GM21367 (cell line): ENCODE data around the gene FAM53A.
A peak's percentile ranks its signal among the peaks of the same experiment; 100 is the strongest.

ENCODE experiments used
- ATAC-seq: cut with Tn5 transposase; IDR thresholded peaks from one replicate; pipeline ENCODE4 v1.9.1; 2021; ENCODE audit not compliant: unreplicated experiment

Gene FAM53A, protein sequence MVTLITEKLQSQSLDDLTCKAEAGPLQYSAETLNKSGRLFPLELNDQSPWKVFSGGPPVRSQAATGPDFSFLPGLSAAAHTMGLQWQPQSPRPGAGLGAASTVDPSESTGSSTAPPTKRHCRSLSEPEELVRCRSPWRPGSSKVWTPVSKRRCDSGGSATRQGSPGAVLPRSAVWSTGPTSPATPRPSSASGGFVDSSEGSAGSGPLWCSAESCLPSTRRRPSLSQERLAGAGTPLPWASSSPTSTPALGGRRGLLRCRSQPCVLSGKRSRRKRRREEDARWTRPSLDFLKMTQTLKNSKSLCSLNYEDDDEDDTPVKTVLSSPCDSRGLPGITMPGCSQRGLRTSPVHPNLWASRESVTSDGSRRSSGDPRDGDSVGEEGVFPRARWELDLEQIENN

DNA sequence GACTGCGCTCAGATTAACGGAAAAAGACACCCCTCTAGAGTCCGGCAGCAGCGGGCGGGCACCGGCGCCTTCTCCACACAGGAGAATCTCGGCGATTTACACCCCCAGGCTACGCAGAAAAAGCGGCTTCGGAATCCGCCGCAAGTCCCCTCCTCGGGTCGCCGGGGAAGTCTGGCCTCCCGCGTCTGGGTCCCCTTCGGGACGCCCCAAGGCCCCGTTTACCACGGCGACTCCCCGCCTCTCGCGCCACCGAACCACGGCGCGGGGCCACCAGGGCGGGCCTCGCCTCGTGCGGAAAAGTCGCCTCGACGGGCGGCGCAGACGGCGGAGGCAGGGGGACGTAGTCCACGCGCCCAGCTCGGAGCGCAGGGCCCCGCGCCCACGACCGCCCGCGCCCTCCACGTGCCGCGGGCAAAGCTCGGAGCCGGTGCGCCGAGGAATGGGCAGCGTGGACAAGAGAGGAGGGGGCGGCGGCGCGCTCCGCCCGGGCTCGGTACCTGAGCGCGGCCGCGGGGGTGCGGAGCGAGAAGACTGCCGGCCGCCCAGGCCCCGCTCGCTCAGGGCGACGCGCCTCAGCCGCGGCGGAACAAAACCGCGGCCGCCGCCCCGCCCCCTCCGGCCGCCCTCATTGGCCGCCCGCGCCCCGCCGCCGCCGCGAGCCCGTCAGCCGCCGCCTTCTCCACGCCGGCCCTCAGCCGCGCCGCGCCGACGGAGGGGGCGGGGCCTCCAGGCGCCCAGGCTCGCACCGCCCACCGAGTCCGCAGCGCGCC, at the start of gene FAM53A:
Gene FAM53A (minus strand): TSS at position 578 of the 770 bp plus-strand sequence. CDS start 15,572 bp downstream, outside the sequence.
- peak; percentile 81 for ATAC-seq

GRCh38 chr4:1732911-1733310, 48.8 kb upstream of the FAM53A start:
- no peak for ATAC-seq

DNA sequence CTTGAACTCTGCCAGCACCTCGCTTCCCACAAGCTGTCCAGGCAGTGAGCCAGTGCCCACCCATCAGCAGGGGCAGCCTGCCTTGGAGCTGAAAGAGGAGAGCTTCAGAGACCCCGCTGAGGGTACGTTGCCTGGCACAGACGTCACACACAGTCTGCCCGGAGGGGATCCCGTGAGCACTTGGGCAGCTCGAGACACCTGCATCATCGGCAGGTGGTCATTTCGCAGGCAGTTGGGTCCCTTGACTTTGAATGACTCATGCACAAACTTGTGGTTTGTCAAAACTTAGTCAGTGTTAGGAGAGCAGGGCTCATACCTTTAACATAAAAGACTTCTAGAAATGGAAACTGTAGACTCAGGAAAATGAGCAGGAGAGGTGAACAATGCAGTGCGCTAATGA, 47.1 kb upstream of the FAM53A start:
- no peak for ATAC-seq

DNA sequence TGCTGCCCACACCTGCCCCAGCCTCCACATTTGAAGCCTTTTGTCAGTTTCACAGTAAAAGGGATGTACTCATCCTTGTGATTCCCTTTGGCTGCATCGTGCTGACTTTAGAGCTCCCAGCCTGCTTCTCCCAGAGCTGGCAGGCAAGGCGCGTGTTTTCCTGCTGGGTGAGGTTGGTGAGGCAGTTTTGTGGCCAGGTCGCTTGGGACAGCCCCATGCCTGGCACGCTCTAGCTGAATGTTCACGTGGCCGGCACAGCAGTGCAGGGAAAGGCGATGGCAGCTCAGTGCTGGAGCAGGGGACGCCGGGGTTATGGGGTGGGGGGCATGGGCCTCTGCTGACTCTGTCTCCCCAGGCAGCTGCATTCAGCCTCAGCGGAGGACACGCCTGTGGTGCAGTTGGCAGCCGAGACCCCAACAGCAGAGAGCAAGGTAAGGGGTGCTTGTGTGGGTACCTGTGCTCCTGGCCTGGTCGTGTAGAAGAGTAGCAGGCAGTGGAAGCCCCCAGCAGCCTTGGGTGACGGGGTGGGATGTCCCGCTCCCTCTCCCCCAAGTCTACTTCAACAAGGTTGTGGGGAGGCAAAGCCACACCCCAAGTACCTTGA, 46.5 kb upstream of the FAM53A start:
- ATAC-seq = no peak

- ATAC-seq = no peak
These were observed 44.2 kb upstream of the FAM53A start for GRCh38 chr4:1728061-1728980.

DNA sequence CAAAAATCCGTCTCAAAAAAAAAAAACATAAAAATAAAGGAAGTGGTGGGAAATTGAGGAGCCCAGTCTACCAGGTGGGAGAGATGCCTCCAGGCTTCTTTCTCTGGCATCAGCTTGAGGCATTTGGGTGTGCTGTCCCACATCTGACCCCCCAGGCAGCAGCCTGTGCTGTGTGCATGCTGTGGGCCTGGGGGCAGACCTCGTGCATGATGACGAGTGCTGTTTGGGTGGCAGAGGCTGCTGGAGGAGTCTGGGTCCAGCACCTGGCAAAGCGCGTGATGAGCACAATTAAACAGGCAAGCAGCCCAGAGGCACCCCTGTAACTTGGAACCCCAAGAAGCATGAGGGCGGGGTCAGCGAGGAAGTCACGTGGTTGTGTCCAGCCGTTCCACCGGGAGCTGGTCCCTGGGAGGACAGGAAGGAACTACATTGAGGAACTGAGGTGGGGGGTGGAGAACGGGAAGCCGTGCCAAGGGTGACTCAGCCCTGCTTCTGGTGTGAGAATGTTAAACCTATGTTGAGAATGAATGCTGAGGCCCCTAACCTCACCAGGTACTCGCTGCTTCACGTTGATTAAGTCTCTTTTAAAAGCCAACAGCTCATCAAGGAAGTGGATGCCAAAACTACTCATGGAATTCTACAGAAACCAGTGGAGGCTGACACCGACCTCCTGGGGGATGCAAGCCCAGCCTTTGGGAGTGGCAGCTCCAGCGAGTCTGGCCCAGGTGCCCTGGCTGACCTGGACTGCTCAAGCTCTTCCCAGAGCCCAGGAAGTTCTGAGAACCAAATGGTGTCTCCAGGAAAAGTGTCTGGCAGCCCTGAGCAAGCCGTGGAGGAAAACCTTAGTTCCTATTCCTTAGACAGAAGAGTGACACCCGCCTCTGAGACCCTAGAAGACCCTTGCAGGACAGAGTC, 43.3 kb upstream of the FAM53A start:
- no peak for ATAC-seq

- ATAC-seq = no peak
These were observed 42.2 kb upstream of the FAM53A start for GRCh38 chr4:1726146-1726934.

DNA sequence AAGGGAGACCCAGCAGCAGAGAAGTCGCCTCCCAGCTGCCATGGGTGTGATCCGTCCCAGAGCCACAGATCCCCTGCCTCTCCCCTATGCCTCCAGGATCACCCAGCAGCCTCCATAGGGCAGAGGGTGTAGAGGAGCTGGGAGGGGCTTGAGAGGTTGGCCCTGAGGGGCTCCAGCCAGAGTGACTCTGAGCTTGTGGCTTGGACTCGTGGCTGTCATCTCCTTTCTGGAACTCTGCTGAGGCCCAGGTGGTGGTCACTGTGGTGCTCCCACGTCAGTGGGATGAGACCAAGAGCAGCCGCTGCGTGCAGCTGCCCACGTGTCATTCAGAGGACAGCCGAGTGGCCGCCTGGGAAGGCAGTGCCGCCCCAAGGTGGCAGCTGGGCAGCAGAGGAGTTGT, 41.4 kb upstream of the FAM53A start:
- ATAC-seq = no peak

- no peak for ATAC-seq
These were observed 39.2 kb upstream of the FAM53A start for GRCh38 chr4:1723131-1723801.

- no peak for ATAC-seq
These were observed 38.5 kb upstream of the FAM53A start for GRCh38 chr4:1722551-1723118.

DNA sequence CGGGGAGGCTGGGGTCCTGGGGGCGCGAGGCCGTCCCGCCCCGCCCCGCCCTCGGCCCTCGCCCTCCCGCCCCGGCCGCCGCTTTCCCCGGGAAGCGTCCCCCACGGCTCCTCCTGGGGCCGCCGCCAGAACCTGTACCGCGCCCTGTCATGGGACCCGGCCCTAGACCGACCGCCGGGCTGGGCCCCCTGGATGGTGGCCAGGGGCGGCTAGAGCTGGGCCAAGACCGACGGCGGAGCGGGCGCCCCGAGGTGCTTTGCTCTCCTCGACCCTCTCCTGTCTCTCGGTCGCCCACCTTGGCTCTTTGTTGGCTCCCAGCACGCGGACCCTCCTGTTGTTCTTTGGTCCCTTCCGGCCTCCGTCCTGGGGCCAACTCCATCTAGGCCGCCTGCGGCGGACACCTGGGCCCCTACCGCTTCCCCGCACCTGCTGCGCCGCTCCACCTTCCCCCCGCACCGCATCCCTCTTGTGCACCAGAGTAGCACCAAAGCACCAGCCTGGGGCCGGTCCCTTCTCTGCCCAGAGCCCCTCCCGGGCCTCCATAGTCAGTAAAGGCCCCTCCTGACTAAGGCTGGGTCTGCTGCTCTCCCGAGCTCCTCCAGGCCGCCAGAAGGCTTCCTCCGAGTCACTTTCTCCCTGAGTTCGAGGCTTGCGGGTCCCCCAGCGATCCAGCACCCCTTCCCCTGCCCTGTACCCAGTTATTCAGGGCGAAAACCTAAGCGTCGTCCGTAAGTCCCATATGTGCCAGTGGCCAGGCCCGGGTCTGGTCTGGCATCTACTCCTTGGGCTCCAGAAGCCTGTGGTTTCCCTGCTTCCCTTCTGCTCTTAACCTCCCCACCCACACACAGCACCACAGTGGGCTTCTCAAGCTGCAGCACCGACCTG, 37.8 kb upstream of the FAM53A start:
- peak; percentile 1 for ATAC-seq

GRCh38 chr4:1721003-1721665, 37.0 kb upstream of the FAM53A start, which contains the start of the genes TACC3 and TMEM129:
TSS of gene TACC3 (plus strand) at chr4:1721521. CDS start at chr4:1723422, 1,901 bp downstream.
TSS of gene TMEM129 (minus strand) at chr4:1721323. CDS start at chr4:1720837, 486 bp downstream.
- ATAC-seq = peak; percentile 58

DNA sequence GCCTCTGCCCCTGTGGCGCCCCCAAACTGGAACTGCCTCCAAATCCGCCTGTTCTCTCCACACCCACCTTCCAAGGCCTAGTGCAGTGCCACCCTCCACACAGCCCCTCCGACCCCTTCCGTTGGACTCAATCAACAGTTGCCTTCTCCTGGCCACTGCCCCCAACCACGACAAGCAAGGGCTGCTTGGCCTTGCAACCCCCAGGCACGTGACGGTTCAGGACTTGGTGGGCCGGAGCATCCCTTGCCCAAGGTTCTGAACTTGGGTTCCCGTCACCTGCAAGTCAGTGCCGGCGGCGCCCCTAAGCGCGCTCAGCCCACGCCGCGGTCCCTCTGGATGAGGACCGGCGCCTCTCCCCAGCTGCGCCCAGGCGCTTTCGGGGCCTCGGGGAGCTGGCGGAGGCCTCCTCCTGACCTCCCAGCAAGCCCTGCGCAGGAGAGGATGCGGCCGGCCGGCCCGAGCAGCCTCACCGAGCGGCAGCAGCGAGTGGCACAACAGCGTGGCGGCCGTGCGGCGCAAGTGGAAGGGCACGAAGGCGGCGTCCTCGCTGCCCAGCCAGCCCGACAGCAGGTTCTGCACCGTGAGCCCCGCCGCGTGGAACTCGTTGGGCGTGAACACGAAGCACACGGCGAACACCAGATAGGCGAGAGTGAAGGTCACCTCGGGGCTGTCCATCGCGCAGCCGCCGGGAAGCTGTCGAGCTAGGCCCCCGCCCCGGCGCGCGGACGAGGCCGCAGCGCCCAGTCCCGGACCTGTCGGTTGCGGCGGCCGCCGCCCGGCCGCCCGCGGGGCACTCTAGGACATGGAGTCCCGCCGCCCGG, 36.3 kb upstream of the FAM53A start:
- peak; percentile 16 for ATAC-seq

DNA sequence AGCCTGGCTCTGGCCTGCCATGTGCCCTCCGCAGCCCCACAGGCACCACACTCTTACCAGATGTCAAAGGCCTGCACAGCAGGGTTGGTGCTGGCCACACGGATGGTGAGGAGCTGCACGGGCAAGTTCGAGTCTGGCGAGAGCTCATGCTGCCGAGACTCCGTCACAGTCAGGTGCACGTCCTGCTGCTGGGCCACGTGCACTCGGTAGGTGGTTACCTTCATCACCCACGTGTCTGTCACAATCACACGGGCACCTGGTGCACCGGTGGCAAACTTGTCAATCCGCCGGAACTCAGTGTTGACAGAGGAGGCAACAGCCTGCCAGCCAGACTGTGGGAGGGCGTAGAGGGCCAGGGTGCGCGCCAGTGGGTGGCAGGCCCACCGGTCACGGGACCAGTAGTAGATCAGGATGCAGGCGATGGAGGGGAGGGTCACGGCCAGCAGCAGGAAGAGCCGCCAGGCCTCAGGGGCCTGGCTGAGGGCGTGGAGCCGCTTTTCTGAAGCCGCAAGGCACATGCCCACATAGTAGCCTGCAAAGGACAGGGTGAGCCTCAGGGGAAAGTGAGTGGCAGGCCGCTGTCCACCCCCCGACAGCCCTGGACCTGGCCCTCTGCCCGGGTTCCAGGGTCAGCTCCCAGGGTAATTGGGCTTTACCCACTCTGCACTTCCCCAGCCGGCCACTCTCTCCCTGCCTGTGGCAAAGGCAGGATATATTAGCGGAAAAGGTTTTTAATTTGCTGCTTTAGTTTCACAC, 34.2 kb upstream of the FAM53A start:
- no peak for ATAC-seq
